Transverse colon (tissue), 3 donors: Measurements from ENCODE around the gene PRKCD.

ENCODE experiments used
- EP300 ChIP-seq: sonication (generic); formaldehyde crosslinking; IDR thresholded peaks from one replicate; pipeline ENCODE4 v1.6.1; 2017; ENCODE audit warnings: antibody characterized with exemption, low read depth
- TF ChIP-seq, protein P1 (sequence below), 5 experiments: fragments of 200-600 bp in 3 of 5; fragments of 450-650 bp in 2 of 5; sonication (generic) in 3 of 5; IDR thresholded peaks; 1 replicate in 2 of 5; 2 replicates in 3 of 5; pipeline ENCODE4 v1.5.1; 2016 to 2017; ENCODE audit warnings: antibody characterized with exemption in 5 of 5, inconsistent platforms in 3 of 5, mild to moderate bottlenecking in 2 of 5, moderate library complexity in 1 of 5

DNA sequence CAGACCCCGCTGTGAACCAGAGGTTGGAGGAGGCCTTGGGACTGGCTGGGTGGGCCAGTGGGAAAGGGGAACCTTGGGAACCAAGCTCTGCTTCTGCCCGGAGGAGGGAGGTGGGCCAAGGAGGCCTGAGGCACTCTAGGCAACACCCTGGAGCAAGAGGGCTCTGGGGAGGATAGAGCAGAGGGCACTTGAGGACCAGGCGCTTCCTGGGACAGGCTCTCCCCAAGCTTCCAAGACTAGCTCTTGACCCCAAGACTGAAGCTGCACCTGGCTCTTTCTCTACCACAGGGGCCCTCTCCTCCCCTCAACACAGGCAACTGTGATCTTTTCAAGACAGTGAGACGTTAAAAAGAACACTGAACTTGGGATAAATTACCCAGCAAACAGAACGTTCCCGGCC, 74.5 kb downstream of the PRKCD start:
- TF ChIP-seq, protein P1, sequence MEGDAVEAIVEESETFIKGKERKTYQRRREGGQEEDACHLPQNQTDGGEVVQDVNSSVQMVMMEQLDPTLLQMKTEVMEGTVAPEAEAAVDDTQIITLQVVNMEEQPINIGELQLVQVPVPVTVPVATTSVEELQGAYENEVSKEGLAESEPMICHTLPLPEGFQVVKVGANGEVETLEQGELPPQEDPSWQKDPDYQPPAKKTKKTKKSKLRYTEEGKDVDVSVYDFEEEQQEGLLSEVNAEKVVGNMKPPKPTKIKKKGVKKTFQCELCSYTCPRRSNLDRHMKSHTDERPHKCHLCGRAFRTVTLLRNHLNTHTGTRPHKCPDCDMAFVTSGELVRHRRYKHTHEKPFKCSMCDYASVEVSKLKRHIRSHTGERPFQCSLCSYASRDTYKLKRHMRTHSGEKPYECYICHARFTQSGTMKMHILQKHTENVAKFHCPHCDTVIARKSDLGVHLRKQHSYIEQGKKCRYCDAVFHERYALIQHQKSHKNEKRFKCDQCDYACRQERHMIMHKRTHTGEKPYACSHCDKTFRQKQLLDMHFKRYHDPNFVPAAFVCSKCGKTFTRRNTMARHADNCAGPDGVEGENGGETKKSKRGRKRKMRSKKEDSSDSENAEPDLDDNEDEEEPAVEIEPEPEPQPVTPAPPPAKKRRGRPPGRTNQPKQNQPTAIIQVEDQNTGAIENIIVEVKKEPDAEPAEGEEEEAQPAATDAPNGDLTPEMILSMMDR (IDR thresholded peaks at IDR 0.05): no peak
- no peak for TF ChIP-seq EP300
